Right ventricle myocardium superior (tissue), 1 donor: ENCODE measurements around the gene DIRAS1. TPM values are rescaled to one million over a fixed set of nuclear protein-coding genes. Genes with fewer than 3 reads are reported as not detected.
"Not testable (repeated sequence)": the region's sequence is repeated elsewhere in the genome, so short reads cannot be mapped to it uniquely, and the experiment has no call there.

Experiments used
- ATAC-seq: fragments of 200-7000 bp; cut with Tn5 transposase; one replicate; pipeline ENCODE4 v1.9.1; 2020; ENCODE audit warnings: mild to moderate bottlenecking; ENCODE audit not compliant: poor library complexity
- DNase-seq: peaks from one replicate; pipeline ENCODE4 v3.0.0-alpha.2; 2020
- intact Hi-C: fragments of 100-400 bp; cut with DNase I; formaldehyde crosslinking; loops from one replicate; pipeline ENCODE4 v1.11.2; 2022
- total RNA-seq: library from RNA; stranded (reverse); fragmentation: NEBNext Ultra II Directional; extraction: Animal tissue kit (Norgen Biotek cat#: 25700); gene quantifications from one replicate; pipeline ENCODE4 v1.2.1, GENCODE V29; 2021
- donor health status: DM: no; HTN: yes; CAD: no; lungs with severe emphysema.

The DIRAS1 gene
- total RNA-seq, 1 donor from 2014 or later: 216 TPM

DNA sequence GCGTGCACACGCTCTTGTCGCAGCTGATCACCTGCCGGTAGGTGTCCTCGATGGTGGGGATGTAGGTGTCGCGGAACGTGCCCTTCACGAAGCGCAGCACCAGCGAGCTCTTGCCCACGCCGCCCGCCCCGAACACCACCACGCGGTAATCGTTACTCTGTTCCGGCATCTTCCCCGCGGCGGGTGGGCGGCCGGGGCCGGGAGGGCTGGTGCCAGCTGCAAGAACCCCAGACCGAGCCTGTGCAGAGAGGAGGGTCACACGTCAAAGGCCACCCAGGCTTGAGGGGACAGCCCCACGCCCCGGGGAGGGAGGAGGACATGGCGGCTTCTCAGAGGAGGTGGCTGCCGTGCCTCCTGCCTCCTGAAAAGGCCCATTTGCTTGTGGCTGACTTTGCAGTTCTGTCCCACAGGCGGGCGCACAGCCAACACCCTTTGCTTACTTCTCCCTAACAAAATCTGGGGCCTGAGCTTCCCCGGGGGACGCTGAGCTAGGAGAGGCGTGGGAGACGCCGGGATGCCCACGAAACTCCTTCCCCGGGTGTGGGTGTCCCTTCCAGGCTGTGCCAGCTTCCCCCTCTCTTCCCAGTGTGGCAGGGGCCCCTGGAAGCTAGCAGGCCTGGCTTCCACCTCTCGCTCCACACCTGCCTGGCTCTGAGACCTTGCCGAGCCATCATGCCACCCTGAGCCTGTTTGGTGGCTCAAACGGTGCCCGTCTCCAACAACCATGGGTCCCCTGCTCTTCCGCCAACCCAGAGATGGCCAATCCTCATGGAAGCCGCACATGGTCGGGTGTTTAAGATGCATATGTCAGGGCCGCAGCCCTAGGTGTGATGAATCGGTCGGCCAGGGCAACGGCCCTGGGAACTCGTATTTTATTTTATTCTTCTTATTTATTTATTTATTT lies 3.3 kb downstream of the DIRAS1 start:
- no peak for DNase-seq
- ATAC-seq: no peak
- intact Hi-C loops: no loop called here

- DNase-seq (no peak), ATAC-seq (no peak)
- intact Hi-C loops: no loop called here
These were observed 4.2 kb downstream of the DIRAS1 start for GRCh38 chr19:2716722-2717637.

- no peak for DNase-seq
- intact Hi-C loops: no loop called here
These were observed 4.9 kb downstream of the DIRAS1 start for GRCh38 chr19:2716275-2716650.

DNA sequence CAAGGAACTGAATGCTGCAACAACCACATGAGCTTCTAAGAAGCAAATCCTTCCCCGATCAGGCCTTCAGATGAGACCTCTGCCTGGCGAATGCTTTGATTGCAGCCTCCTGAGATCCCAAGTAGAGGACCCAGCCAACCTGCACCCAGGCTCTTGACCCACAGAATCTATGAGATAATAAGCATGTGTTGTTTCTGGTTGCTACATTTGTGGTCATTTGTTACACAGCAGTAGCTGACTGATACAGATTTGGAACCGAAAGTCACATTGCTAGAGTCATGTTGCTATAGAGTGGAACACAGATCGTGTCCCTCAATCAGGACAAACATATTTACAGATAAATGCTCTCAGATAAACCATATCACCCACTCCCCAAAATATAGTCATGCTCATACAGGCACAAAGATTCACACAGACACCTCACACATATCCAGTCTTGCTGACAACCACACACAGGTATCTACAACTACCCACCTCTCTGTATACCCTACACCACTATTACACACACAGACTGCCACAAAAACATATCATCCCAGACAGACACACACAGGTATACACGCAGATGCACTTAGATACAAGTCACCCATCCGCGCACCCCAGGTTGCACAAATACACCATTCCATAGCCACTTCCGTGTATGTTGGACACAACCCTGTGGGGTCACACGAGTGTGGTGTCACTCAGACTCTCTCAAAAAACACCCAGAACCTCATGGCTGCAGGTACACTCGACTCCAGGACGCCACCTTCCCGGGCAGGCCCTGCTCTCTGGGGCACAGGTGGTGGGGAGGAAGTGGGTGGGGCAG lies 5.5 kb downstream of the DIRAS1 start:
- intact Hi-C loops: no loop called here
- DNase-seq (no peak), ATAC-seq (no peak)

More at GRCh38 chr19:2716275-2716650, 4.9 kb downstream of the DIRAS1 start:
- no peak for ATAC-seq

DNA sequence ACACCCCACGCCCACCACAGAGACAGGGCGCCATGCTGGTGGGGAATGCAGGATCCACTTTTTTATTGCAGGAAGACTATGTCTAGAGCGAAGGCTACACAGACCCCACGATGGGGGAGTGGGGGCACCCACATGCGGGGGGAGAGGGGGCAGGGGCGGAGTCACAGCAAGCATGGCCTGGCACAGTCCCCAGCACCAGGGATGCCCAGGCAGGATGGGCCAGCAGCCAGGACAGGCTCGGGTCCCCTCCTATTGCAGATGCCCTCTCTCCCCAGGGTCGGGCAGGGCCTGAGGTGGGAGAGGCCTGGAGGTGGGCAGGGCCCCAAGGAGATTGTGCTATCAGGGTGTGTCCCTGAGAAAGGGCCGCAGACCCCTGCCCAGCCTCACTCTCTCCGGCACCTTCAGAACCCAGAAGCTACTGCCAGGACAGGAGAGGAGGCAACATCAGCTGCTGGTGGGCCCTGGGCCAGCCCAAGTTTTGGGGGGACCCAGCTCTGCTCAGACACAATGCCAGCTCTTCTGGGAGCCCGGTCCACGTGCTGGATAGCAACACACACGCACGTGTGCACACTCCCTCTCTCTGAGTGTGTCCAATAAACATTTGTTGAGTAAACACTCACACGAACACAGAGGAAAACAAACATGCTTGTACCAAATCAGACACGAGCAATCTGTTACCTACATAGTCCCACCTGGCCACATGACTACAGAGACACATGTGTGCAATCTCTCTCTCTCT lies 6.5 kb downstream of the DIRAS1 start:
- no peak for DNase-seq
- ATAC-seq: peak; percentile 5
- intact Hi-C loops: no loop called here

DNA sequence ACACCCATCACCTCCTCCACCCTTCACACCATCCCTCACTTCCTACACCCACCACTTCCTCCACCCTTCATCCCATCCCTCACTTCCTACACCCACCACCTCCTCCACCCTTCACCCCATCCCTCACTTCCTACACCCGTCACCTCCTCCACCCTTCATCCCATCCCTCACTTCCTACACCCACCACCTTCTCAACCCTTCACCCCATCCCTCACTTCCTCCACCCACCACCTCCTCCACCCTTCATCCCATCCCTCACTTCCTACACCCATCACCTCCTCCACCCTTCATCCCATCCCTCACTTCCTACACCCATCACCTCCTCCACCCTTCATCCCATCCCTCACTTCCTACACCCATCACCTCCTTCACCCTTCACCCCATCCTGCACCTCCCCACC lies 7.1 kb downstream of the DIRAS1 start:
- intact Hi-C loops, DNase-seq: not testable (repeated sequence)

DNA sequence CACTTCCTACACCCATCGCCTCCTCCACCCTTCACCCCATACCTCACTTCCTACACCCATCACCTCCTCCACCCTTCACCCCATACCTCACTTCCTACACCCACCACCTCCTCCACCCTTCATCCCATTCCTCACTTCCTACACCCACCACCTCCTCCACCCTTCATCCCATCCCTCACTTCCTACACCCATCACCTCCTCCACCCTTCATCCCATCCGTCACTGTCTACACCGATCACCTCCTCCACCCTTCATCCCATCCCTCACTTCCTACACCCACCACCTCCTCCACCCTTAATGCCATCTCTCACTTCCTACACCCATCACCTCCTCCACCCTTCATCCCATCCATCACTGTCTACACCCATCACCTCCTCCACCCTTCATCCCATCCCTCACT lies 8.0 kb downstream of the DIRAS1 start:
- DNase-seq, intact Hi-C loops, ATAC-seq: not testable (repeated sequence)

More for the DNA sequence above, 7.1 kb downstream of the DIRAS1 start:
- ATAC-seq: not testable (repeated sequence)

GRCh38 chr19:2711875-2712205 lies 9.3 kb downstream of the DIRAS1 start:
- no peak for DNase-seq
- intact Hi-C loops: no loop called here
- ATAC-seq: no peak

- ATAC-seq (no peak), DNase-seq (no peak)
- intact Hi-C loops: no loop called here
These were observed 9.8 kb downstream of the DIRAS1 start for GRCh38 chr19:2711172-2711874.

- ATAC-seq: no peak
- DNase-seq: no peak
- intact Hi-C loops: no loop called here
These were observed 14.9 kb downstream of the DIRAS1 start for GRCh38 chr19:2706251-2706650.

GRCh38 chr19:2703691-2704216 lies 17.4 kb downstream of the DIRAS1 start:
- ATAC-seq (no peak), DNase-seq (no peak)
- intact Hi-C loops: no loop called here

GRCh38 chr19:2703077-2703437 lies 18.1 kb downstream of the DIRAS1 start:
- intact Hi-C loops: no loop called here
- DNase-seq (no peak), ATAC-seq (no peak)

- intact Hi-C loops: no loop called here
- DNase-seq (peak; percentile 95), ATAC-seq (peak; percentile 99)
These were observed 18.7 kb downstream of the DIRAS1 start, which contains the start of gene GNG7 for GRCh38 chr19:2702170-2703076. Gene GNG7 (minus strand): TSS chr19:2702694. CDS start chr19:2520688, 182,006 bp downstream.

DNA sequence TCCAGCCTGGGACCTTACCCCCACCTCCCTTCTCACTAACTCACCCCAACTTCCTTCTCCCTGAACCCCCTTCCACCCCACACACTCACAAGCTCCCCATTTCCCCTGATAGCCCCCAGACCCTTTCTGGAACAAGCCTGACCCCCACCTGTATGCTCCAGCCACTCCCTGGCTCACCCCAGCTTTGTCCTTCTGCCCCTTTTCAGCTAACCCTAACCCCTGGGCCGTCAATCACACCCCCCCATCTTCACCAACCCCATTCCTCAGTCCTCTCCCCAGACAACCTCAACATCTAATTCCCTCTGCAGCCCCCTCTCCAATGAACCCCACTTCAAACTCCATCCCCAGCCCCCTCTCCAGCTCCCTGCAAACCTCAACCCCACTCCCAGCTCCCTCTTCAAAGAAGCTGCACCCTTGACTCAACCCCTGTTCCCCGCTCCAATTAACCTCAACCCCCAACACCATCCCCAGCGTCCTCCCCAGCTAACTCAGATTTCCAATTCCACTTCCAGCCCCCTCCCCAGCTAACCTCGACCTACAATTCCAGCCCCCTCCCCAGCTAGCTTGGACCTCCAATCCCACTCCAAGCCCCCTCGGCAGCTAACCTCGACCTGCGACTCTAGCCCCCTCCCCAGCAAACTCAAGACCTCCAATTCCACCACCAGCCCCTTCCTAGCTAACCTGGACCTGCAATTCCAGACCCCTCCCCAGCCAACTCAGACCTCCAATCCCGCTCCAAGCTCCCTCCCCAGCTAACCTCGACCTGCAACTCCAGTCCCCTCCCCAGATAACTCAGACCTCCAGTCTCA lies 19.6 kb downstream of the DIRAS1 start:
- DNase-seq (no peak), ATAC-seq (no peak)
- intact Hi-C loops: no loop called here

GRCh38 chr19:2700660-2701360 lies 20.4 kb downstream of the DIRAS1 start:
- ATAC-seq (no peak), DNase-seq (no peak)
- intact Hi-C loops: no loop called here
